ENCODE results near the gene PRKG1.
A peak's percentile ranks its signal among the peaks of the same experiment; 100 is the strongest.
"Not testable (repeated sequence)": the region's sequence is repeated elsewhere in the genome, so short reads cannot be mapped to it uniquely, and the experiment has no call there.

The PRKG1 gene

DNA sequence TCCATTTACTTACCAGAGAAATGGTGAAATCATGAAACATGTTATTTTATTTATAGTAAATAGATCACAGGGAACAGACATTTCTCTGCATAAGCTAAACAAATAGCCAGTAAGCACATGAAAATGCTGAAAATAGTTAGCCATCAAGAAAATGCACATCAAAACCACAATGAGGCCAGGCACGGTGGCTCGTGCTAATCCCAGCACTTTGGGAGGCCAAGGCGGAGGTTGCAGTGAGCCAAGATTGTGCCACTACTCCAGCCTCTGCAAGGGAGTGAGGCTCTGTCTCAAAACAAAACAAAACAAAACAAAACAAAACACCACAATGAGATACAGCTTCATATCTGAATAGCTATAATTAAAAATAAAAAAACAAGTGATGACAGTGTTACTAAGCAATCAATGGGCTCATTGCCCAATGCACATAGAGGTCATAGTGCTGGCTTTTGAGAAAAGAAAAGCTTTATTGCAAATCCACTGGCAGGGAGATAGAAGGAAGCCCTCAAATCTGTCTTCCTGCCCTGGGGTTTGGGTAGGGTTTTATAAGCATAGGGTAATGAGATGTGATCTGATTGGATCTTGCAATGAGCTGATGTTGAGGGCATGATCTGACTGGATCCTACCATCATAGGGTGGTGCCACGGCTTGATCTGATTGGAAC is 608.9 kb downstream of the PRKG1 start:
- DNase-seq: no peak

DNA sequence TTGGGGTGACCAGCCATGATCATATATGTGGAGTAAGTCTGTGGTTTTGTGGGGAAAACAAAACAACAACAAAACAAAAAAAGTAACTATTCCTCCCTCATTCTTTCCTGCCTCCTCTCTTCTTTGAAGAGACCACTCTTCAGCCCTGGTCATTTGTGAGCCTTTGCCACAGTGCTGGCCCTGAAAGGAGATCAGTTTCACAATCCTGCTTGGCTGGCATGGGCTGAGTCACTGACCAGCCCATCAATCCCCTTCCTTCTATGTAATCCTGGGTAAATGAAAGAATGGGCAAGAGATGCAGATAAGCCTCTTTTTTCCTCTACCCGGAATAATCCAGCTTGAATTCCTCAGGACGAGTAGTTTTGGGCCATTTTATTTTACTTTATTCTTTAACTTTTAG is 611.5 kb downstream of the PRKG1 start:
- no peak for DNase-seq

DNA sequence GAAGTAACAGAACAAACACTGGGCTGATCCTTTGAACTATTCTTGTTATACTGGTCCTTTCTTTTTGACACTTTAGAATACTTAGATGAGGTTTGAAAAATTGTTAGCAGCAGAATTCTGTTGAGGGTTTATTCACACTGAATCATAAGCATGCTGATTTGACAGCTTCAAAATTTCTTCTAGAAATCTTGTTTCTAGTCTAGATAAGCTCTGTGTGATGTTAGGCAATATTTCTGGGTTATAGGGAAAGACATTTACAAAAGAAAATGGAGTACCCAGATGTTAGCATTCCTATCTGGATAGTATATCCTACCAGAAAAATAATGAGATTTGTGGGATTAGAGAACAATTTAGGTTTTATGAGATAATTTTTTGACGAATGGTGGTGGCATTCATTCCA is 613.0 kb downstream of the PRKG1 start:
- no peak for DNase-seq

DNA sequence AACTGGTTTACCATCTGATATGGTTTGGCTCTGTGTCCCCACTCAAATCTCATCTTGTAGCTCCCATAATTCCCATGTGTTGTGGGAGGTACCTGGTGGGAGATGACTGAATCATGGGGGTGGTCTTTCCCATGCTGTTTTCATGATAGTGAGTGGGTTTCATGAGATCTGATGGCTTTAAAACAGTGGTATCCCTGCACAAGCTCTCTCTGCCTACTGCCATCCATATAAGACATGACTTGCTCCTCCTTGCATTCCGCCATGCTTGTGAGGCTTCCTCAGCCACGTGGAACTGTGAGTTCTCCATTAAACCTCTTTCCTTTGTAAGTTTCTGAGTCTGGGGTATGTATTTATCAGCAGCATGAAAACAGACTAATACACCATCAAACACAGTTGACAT is 614.5 kb downstream of the PRKG1 start:
- not testable (repeated sequence) for DNase-seq

DNA sequence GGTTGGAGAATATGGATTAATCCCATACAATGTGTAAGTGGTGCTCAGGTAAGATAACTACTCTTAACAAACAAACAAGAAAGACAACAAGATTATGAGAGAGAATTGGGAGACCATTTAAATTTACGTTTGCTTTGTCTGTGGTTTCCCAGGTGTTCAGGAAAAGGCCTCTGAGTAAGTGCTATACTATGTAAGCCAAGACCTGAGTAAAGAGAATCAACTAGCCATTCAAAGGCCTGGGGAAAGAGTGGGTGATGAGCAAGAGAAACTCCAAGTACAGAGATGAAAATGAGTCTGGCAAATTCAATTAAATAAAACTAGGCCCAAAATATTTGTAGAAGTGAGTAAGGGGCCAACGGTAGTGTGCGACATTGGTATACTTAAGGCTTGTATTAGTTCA is 615.2 kb downstream of the PRKG1 start:
- no peak for DNase-seq

DNA sequence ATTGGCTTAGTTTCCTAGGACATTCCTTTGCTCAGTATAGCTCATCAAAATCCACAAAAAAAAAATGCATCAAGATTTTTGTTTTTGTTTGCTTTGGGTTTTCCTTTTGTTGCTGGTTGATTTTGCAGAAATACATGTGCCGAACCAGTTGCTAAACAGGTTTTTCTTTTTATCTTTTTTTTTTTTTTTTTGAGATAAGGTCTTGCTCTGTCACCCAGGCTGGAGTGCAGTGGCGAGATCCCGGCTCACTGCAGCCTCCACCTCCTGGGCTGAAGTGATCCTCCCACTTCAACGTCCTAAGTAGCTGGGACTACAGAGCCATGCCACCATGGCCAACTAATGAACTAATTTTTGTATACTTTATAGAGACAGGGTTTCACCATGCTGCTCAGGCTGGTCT is 616.8 kb downstream of the PRKG1 start:
- no peak for DNase-seq

DNA sequence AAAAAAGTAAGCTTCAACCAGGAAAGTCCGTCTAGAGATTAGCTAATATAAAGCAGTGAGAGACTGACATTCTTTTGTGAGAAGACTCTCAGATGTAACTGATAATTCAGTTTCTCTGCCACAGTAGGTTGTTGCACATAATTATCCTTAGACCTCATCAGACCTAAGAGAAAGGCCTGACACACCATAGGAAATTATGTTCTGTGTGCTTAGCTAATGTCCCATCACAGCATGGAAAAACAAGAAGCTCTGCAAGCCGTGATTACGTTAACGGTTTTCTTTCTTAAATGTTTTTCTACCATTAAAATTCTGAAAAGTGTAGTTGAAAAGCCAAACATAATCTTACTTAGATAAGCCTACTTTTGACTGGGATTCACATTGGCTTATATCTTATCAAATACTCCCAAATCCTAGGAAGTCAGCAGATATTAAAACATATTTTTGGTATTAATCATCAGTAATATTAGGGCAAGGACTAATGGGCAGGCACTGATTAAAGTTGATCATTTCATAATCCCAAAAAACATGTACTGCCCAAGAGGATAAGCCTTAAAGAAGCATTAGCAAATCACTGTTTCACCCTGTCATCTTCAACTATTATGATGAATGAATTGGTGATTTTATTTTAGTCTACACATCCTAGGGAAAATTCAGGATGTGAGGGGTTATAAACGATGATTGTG is 619.9 kb downstream of the PRKG1 start:
- no peak for DNase-seq

DNA sequence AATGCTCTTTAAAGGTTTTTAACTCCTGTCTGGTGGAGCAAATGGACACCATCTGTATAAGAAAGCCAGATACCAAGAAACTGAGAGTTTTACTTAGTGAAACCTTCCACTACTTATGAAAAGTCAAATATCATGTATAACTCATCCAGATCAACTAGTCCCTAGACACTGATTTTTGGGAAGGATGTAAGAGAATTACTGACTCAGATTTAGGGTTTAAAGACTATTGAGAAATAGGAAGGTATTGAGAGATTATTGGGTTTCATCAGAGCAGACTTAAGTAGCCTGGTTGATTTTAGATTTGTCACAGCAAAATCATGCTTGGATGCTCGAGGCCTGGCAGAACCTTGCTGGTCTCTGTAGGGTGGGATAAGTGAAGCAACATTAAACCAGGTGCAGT is 622.0 kb downstream of the PRKG1 start:
- DNase-seq: no peak

DNA sequence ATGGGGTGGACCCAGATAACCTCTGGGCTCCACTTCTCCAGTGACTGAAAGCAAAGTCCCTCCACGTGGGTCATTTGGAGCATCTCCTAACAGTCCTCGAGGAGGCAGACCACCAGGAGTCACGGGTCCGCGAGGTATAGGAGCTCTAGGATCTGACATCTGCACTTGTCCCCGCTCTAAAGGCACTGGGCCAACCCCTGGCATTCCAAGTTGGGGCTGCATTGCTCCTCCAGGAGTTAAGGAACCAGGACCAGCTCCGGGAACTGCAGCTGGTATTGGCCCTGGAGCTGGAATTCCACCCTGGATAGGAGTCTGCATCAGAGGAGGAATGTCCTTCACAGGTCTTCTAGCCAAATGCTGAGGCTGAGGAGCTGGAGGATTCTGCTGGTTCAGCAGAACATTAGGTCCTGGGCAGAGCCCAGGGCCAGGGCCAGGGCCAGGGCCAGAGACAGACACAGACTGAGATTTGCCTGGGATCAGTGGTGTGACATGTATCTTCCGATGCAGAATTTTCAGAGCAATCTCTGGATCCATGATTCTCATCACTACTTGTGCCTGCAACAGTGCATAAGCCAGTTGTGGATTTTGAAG is 624.3 kb downstream of the PRKG1 start:
- no peak for DNase-seq

DNA sequence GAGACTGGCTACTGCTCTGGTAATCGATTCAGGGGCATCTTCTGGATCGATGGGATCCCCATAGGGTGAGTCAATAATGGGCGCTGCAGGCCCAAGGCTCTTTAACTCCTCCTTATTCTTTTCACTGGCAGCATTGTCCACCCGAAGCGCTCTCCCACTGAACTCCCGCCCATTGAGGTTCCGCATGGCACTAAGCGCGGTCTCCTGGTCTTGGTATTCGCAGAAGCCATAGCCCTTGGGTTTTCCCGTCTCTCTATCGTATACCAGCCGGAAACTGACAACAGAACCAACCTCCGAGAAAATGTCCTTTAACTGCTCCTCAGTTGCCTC is 624.8 kb downstream of the PRKG1 start:
- no peak for DNase-seq

DNA sequence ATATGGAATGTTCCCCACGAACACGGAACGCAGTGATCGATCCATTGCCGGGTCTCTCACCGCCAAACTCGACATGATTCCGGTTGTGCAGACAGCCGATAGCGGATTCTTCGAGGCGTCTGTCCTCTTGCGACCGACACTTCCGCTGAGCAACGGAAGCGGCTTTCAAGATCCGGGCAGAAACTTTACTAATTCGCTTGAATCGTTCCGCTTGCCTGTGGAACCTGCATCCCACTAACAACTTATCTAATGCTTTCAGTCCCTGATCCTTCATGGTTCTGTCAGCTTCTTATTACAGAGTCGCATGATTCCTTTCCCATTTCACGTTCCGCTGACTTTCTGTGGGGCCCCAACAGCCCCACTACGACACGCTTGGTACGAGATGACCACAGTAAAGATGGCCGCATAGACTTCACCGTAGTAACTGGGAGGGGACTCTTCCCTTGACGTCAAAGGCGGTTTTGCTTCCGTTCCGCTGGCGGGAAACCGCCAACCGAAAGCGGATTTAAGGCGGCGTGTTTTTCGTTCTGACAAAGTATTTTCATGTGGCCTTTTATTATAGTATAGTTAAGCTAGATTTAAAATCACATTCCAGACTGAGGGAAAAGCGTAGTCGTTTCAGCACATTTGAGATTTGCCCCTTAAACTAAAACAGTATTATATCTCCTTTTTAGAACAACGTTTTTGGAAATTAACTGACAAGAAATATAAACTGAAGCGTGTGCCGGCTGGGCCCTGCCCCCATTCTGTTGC is 625.4 kb downstream of the PRKG1 start, which contains the start of gene CSTF2T:
TSS of gene CSTF2T (minus strand) at position 121 of the 753 bp plus-strand sequence. CDS start at position 75, 46 bp downstream.
- peak; percentile 59 for DNase-seq

DNA sequence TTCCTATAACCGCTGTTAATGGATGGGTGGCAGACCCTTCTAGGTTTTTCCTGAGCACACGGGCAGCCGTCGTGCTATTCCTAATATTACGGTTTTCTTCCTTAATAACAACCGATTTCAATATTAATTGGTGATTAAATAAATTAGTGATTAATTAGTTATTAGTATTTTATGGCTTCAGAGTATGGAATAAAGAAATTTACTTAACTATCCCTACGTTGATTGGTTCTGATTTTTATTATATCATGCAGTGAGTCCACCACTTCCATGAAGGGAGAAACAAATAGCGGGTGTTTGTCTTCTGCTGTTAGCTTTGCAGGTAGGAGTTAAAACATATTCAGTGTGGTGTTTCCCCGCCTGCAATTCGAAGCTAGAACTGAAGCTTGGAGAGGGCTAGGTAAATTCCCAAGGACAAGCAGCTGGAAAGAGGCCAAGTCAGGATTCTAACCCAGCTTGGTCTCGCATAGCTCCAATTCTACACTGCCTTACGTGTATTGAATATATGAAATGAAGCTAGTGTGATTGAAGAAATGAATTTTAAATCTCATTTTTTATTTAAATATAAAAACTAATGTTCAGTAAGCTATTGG is 626.0 kb downstream of the PRKG1 start:
- no peak for DNase-seq

DNA sequence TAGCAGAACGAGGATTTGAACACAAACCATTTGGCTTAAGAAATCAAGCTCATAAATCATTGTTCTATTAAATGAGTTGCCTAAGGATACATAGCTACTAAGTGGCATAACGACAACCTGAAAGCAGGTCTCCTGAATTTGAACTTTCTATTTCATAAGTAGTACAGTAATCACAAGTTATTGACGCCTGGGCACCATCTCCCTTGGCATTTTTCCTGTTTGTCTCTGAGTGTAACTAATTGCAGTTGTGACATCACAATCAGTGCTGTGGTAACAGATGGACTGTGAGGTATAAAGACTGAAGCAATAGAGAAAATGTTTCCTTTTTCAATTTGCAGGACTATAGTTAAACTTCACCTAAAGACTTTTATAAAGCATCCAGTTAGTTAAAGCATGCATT is 631.5 kb downstream of the PRKG1 start:
- DNase-seq: no peak

DNA sequence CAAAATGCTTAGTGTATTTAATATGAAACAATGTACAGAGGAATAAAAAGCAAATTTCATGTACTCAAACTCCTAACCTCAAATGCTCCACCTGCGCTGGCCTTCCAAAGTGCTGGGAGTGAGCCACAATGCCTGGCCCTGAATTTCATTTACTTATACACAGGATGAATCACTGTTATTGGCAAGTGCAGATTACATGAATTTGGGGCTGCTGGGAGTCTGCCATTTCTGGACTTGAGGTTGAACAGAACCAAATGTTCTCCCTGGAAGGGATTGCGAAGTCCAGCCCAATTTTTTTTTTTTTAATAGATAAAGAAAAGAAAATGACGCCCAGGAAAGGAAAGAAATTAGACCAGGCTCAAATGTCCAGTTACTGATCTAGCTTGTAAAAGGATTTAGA is 631.9 kb downstream of the PRKG1 start:
- no peak for DNase-seq

DNA sequence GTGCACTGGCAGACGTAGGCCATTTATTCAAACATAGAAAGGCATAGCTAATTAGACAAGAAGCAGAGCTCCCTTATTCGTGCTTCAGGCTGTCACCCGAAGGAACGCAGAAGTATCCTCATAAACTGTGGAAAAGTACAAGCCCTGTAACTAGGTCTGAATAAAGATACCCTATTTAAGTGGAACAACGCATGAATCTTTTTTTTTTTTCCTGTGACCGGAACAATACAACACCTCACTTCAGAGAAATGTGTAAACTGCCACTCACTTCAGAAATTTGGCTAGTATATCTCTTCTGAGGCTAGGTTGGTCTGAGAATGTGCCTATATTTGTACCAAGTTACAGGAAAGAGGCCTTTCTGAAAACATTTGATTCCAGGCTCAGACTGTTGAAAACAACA is 633.1 kb downstream of the PRKG1 start:
- no peak for DNase-seq

DNA sequence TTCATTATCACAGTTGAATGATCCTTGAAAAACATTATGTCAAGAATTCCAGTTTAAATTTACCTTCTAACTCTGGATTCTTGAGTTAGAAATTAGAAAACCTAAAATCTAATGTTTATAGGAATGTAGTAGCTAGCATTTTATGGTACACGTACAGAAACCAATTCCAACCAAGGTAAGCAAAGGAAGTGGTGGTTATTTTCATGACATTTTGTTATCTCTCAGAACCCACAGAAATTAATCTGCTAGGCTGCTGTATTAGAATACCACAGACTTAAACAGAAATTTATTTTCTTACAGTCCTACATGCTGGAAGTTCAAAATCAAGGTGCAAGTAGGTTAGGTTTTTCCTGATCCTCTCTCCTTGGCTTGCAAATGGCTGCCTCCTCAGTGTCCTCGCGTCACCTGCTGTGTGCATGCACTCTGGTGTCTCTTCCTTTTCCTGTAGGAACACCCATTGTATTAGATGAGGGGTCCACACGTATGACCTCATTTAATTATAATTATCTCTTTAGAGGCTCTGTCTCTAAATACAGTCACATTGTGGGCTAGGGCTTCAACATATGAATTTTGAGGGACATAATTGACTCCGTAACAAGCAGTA is 633.6 kb downstream of the PRKG1 start:
- DNase-seq: no peak

DNA sequence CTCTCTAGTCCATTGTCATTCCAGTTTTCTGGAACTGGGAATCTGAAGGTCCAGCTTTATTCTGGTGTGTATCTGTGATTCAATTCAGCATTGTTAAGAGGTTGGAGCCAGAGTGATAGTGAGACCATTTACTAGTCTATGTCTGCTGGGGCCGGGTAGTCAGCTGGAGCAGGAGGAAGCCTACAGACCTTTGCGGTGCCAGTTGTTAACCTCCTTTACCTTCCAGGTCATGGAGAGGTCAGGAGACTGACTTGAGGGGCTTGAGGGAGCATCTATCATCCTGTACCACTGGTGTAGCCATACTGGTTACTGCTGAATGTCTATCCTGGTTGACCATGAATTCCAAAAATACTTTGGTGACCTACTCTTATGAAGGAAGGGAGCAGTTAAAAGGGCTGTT is 634.3 kb downstream of the PRKG1 start:
- DNase-seq: no peak

DNA sequence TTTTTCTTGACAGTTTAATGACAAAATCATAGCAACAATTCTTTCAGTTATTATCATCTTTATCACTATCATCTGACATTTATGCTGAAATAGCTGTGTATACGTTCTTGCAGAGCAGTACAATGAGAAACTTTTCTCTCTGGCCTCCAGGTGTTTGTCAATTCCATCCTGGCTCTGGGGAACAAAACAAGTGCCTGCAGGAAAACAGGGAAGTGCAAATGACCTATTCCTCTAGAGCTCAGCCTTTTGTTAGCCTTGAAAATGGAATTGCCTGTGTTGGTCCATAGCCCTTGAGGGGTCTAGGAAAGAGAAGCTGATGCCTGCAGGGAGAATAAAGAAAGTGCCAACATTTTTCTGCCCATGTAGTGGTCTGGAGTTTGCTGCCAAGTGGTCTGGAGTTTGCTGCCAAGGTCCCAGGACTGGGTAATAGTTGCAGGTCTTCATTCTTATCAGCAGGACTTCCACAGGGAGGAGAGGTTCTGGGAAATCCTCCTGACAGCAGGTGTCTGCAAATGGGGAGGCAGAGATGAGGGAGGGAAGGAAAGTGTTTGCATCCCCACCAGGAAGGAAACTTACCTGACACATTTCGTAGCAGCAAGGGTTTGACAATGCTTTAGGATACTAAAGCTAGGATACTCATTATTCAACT is 635.2 kb downstream of the PRKG1 start:
- no peak for DNase-seq

DNA sequence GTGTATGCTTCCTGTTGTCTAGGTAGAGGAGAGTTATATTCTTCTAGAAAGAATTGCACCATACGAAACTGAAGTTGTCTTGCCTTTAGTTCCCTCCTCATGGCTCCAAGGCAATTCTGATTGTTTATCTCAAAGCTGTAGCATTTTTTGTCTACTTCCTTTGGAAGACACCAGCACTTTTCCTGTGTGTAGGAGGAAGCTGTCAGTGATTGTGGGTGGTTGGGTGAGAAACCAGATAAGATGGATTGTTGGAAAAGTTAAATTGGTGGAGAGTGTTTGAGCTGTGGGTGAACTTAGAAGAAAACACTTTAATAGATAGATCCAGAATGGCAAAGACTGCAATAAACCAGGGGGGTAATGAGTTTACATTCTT is 637.2 kb downstream of the PRKG1 start:
- no peak for DNase-seq

DNA sequence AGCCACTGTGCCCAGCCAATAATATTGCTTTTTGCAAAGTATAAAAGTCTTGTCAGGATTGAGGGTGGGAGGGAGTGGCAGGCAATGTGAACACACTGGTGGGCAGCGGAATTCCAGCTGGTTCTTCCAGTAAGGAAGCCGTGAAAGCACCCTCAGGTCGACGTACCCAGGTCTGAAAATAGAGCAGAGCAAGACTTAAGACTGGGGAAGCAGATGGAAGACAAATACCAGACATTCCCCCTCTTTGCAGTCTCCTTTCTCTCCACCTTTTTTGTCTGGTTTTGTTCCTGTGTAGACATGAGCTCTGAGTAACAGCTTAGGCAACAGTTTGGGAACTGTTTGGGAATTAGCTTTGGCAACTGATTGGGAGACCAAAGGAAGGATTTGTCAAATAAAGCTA is 642.7 kb downstream of the PRKG1 start:
- DNase-seq: no peak

DNA sequence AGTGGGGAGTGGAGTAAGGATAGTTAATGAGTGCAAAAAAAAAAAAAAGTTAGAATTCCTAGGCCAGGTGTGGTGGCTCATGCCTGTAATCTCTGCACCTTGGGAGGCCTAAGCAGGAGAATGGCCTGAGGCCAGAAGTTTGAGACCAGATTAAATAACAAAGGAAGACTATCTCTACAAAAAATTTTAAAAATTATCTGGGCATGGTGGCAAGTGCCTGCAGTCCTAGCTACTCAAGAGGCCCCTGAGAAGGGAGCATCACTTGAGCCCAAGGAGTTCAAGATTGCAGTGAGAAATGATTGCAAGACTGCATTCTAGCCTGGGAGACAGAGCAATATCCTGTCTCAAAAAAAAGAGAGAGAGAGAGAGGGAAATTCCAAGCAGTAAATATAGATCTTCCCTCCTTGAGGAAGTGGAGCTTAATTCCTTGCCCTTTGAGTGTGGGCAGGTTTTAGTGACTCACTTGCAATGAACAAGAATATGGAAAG is 644.6 kb downstream of the PRKG1 start:
- DNase-seq: no peak

DNA sequence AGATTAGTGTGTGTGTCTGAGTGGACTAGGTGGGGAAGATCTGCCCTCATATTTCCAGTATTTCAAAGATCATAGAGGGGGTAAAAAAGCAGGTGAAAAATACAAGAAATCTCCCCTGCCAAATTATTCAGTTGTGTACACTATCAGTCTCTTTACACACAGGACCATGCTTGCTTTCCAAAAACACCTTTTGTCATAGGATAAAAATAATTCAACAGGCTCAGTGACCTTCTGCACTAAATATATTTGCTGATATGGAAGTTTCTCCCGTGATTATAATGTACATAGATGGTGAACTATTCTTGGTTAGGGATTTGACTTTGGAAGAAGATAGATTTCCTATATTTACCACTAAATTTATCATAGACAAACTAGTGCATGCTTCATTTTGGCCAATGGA is 649.8 kb downstream of the PRKG1 start:
- no peak for DNase-seq

Data from NCI-H2171 (cell line).